ENCODE results near the gene NR4A1.

DNA sequence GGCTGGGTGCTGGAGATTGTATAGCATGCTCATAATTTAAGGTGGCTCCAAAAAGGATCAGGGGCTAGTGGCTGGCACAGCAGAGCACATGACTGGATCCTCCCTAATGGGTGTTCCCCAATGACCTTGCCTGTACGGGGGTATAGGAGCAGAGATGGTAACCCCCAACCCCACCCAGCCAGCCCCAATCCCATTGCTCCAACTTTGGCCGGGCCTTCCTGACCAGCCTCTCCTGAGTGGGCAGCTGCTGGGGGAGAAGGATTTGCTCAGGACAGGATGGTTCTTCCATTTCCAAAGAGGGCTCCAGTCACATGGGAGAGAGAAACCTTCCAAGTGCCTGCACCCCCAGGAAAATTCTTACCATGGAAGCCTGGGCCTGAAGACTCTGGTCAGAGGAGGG, 15.3 kb upstream of the NR4A1 start:
- TF ChIP-seq, protein P1, sequence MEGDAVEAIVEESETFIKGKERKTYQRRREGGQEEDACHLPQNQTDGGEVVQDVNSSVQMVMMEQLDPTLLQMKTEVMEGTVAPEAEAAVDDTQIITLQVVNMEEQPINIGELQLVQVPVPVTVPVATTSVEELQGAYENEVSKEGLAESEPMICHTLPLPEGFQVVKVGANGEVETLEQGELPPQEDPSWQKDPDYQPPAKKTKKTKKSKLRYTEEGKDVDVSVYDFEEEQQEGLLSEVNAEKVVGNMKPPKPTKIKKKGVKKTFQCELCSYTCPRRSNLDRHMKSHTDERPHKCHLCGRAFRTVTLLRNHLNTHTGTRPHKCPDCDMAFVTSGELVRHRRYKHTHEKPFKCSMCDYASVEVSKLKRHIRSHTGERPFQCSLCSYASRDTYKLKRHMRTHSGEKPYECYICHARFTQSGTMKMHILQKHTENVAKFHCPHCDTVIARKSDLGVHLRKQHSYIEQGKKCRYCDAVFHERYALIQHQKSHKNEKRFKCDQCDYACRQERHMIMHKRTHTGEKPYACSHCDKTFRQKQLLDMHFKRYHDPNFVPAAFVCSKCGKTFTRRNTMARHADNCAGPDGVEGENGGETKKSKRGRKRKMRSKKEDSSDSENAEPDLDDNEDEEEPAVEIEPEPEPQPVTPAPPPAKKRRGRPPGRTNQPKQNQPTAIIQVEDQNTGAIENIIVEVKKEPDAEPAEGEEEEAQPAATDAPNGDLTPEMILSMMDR (conservative IDR thresholded peaks at IDR 0.05; ENCODE audit: low read length) = no peak
- no peak for TF ChIP-seq EZH2phosphoT487 (IDR thresholded peaks at IDR 0.05; ENCODE audit: borderline replicate concordance, low read depth, low read length)

Data from OCI-LY7 (cell line).